DND-41 (cell line): ENCODE data around the gene EIF5.

Experiments used
- ATAC-seq: fragments of 200-7000 bp; cut with Tn5 transposase; 3 replicates; pipeline ENCODE4 v1.9.1; 2021; ENCODE audit warnings: low read depth; ENCODE audit not compliant: insufficient read depth
- DNase-seq: peaks from one replicate; pipeline ENCODE4 v3.0.0-alpha.2; 2020
- H2AFZ ChIP-seq: 2 replicates; pipeline ENCODE4 v1.6.0; 2012; ENCODE audit warnings: low read depth, low read length
- H3K27ac ChIP-seq: 2 replicates; pipeline ENCODE4 v1.5.1; 2012; ENCODE audit warnings: low read length, inconsistent platforms
- H3K27me3 ChIP-seq: fragments of 200-600 bp; sonication (generic); 2 replicates; pipeline ENCODE4 v1.6.0; 2012; ENCODE audit warnings: low read length, mild to moderate bottlenecking, inconsistent platforms; ENCODE audit not compliant: insufficient read depth, poor library complexity
- H3K36me3 ChIP-seq: 2 replicates; pipeline ENCODE4 v1.5.1; 2012; ENCODE audit warnings: low read length, inconsistent platforms; ENCODE audit not compliant: insufficient read depth
- H3K4me1 ChIP-seq: 2 replicates; pipeline ENCODE4 v1.5.1; 2012; ENCODE audit warnings: mild to moderate bottlenecking, low read length; ENCODE audit not compliant: insufficient read depth
- H3K4me2 ChIP-seq: 2 replicates; pipeline ENCODE4 v1.6.0; 2012; ENCODE audit warnings: mild to moderate bottlenecking, moderate library complexity, low read length, inconsistent platforms; ENCODE audit not compliant: insufficient read depth
- H3K4me3 ChIP-seq, 2 experiments: fragments of 200-600 bp in 1 of 2; shearing (Covaris generic) in 1 of 2; 2 replicates each; pipeline ENCODE4 v1.5.1; 2012 to 2016; ENCODE audit warnings: inconsistent platforms in 2 of 2, low read length in 2 of 2, mild to moderate bottlenecking in 2 of 2, low read depth in 1 of 2, moderate library complexity in 1 of 2
- H3K79me2 ChIP-seq: 2 replicates; pipeline ENCODE4 v1.6.0; 2012; ENCODE audit warnings: low read length, inconsistent platforms; ENCODE audit not compliant: insufficient read depth
- H3K9ac ChIP-seq: 2 replicates; pipeline ENCODE4 v1.6.0; 2012; ENCODE audit warnings: low read depth, mild to moderate bottlenecking, inconsistent platforms, low read length, moderate library complexity
- H3K9me3 ChIP-seq: 2 replicates; pipeline ENCODE4 v1.5.1; 2012; ENCODE audit warnings: low read length, moderate library complexity, mild to moderate bottlenecking, inconsistent platforms; ENCODE audit not compliant: insufficient read depth, severe bottlenecking
- H4K20me1 ChIP-seq: 2 replicates; pipeline ENCODE4 v1.6.0; 2012; ENCODE audit warnings: low read length; ENCODE audit not compliant: insufficient read depth
- CTCF ChIP-seq: IDR thresholded peaks from 2 replicates; pipeline ENCODE4 v1.5.1; 2012; ENCODE audit warnings: borderline replicate concordance, low read length, moderate library complexity, mild to moderate bottlenecking; ENCODE audit not compliant: poor library complexity, severe bottlenecking; ENCODE audit errors: extremely low read depth
- EZH2 ChIP-seq: IDR thresholded peaks from 3 replicates; pipeline ENCODE4 v1.6.1; 2012; ENCODE audit warnings: borderline replicate concordance, low read depth, mild to moderate bottlenecking, moderate library complexity, low read length, inconsistent platforms; ENCODE audit not compliant: severe bottlenecking

EIF5 gene

GRCh38 chr14:103290494-103290893 is 43.5 kb upstream of the EIF5 start:
- Histone ChIP-seq H3K36me3 (no peaks in the 10 kb centered on the region), H3K4me1 (no peaks in the 10 kb centered on the region), H2AFZ (no peak overlapping the region), H3K9me3 (no peaks in the 10 kb centered on the region), H3K27me3 (no peaks in the 10 kb centered on the region), H3K4me3 (no peak overlapping the region), H3K79me2 (no peaks in the 10 kb centered on the region), H3K4me2 (no peak overlapping the region), H4K20me1 (no peaks in the 10 kb centered on the region), H3K9ac (no peak overlapping the region), H3K27ac (no peak overlapping the region)
- TF ChIP-seq CTCF (no peak), EZH2 (no peak)
- DNase-seq (no peak), ATAC-seq (no peak)

GRCh38 chr14:103290961-103291360 is 43.1 kb upstream of the EIF5 start:
- Histone ChIP-seq H4K20me1 (no peaks in the 10 kb centered on the region), H3K9me3 (no peaks in the 10 kb centered on the region), H3K4me3 (no peak overlapping the region), H3K27me3 (no peaks in the 10 kb centered on the region), H3K27ac (no peak overlapping the region), H3K9ac (no peak overlapping the region), H3K4me2 (no peak overlapping the region), H3K79me2 (no peaks in the 10 kb centered on the region), H3K36me3 (no peaks in the 10 kb centered on the region), H2AFZ (no peak overlapping the region), H3K4me1 (no peaks in the 10 kb centered on the region)
- ATAC-seq (no peak), DNase-seq (no peak)
- TF ChIP-seq CTCF (no peak), EZH2 (no peak)

GRCh38 chr14:103292426-103293374 is 41.3 kb upstream of the EIF5 start:
- peak; percentile 96 for TF ChIP-seq CTCF
- no peak for TF ChIP-seq EZH2
- DNase-seq = peak; percentile 68
- no peak overlapping the region for H3K4me3 ChIP-seq
- no peak overlapping the region for H3K9ac ChIP-seq
- ATAC-seq = peak; percentile 97
- no peak overlapping the region for H2AFZ ChIP-seq
- no peaks in the 10 kb centered on the region for H3K4me1 ChIP-seq
- H3K4me2 ChIP-seq = no peak overlapping the region
- H4K20me1 ChIP-seq = no peaks in the 10 kb centered on the region
- H3K9me3 ChIP-seq = no peaks in the 10 kb centered on the region
- no peaks in the 10 kb centered on the region for H3K27me3 ChIP-seq
- no peak overlapping the region for H3K27ac ChIP-seq
- H3K36me3 ChIP-seq = no peaks in the 10 kb centered on the region
- H3K79me2 ChIP-seq = no peaks in the 10 kb centered on the region
